GM13977 (cell line): ENCODE data around the gene N4BP2L2.

Source experiments
- DNase-seq: peaks from one replicate; pipeline ENCODE4 v3.0.0; 2012; ENCODE audit warnings: low spot score
- in situ Hi-C: fragments of 300-500 bp; cut with MboI; formaldehyde crosslinking; loops from one replicate; pipeline ENCODE4 v1.12.0; 2022; ENCODE audit warnings: low sequenced_read_pairs, low pct_unique_long_range_greater_than_20kb, mixed read lengths, inconsistent platforms; ENCODE audit not compliant: unreplicated experiment
- TF ChIP-seq, protein P1 (sequence below): IDR thresholded peaks from 2 replicates; pipeline ENCODE4 v1.5.1; 2012; ENCODE audit warnings: mild to moderate bottlenecking, control low read depth; ENCODE audit not compliant: insufficient read depth; ENCODE audit errors: extremely low read depth, missing control alignments

Gene N4BP2L2

DNA sequence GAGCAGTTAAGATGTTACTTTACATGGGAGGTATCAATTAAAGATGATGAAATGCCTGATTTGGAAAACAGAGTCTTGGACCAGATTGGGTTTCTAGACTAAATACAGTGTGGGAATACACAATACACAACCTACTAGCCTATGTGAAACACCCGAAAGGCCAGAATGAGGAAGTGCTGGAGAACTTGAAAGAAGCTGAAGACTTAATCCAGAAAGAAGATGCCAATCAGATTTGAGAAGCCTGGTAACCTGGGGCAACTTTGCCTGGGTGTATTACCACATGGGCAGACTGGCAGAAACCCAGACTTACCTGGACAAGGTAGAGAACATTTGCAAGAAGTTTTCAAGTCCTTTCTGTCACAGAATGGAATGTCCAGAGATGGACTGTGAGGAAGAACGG is 153.9 kb downstream of the N4BP2L2 start:
- in situ Hi-C loops: no loop called here
- TF ChIP-seq, protein P1, sequence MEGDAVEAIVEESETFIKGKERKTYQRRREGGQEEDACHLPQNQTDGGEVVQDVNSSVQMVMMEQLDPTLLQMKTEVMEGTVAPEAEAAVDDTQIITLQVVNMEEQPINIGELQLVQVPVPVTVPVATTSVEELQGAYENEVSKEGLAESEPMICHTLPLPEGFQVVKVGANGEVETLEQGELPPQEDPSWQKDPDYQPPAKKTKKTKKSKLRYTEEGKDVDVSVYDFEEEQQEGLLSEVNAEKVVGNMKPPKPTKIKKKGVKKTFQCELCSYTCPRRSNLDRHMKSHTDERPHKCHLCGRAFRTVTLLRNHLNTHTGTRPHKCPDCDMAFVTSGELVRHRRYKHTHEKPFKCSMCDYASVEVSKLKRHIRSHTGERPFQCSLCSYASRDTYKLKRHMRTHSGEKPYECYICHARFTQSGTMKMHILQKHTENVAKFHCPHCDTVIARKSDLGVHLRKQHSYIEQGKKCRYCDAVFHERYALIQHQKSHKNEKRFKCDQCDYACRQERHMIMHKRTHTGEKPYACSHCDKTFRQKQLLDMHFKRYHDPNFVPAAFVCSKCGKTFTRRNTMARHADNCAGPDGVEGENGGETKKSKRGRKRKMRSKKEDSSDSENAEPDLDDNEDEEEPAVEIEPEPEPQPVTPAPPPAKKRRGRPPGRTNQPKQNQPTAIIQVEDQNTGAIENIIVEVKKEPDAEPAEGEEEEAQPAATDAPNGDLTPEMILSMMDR: no peak
- DNase-seq: no peak

DNA sequence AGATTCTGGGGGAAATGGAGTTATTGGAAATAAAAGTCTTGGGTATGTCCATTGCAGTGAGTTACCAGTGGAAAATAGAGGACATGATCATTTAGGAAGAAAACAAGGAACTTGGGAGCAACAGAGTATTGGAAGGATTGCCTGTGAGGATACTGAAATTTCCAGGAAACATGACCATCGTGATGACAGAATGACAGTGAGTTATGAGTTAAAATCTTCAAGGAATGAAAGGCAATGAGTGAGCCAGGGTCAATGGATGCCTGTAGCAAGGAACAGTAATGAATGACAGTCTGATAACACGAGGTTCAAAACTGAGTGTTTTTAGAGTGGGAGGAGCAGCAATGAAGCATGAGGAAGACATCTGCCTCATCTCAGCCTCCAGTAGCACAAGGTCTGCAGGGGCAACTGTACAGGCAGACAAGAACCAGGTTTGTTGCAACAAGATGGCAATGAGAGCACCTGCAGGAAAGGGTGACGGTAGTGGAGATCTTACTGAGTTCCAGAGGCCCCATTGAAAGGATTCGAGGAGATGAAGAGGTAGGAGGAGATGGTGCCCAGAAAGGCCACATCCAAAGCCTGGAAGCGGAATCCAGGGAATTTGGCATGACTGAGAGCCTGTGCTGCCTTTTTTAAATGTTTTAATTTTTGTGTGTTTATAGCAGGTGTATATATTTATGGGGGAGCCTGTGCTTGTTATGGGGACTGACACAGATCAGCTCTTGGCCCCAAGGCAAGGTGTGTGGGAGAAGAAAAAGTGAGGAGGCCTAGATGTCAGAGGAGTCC is 154.6 kb downstream of the N4BP2L2 start:
- in situ Hi-C loops: no loop called here
- TF ChIP-seq, protein P1: no peak
- no peak for DNase-seq
